ENCODE data around the gene EXOG.

Gene EXOG

GRCh38 chr3:38496131-38496910, at the start of gene EXOG:
TSS of gene EXOG (plus strand) at chr3:38496340. CDS start at chr3:38496368, 28 bp downstream.
- TF ChIP-seq ARNTL (CRISPR knock-in tag; IDR thresholded peaks at IDR 0.05; ENCODE audit: borderline replicate concordance, low read depth) = no peak
- TF ChIP-seq, protein P1, sequence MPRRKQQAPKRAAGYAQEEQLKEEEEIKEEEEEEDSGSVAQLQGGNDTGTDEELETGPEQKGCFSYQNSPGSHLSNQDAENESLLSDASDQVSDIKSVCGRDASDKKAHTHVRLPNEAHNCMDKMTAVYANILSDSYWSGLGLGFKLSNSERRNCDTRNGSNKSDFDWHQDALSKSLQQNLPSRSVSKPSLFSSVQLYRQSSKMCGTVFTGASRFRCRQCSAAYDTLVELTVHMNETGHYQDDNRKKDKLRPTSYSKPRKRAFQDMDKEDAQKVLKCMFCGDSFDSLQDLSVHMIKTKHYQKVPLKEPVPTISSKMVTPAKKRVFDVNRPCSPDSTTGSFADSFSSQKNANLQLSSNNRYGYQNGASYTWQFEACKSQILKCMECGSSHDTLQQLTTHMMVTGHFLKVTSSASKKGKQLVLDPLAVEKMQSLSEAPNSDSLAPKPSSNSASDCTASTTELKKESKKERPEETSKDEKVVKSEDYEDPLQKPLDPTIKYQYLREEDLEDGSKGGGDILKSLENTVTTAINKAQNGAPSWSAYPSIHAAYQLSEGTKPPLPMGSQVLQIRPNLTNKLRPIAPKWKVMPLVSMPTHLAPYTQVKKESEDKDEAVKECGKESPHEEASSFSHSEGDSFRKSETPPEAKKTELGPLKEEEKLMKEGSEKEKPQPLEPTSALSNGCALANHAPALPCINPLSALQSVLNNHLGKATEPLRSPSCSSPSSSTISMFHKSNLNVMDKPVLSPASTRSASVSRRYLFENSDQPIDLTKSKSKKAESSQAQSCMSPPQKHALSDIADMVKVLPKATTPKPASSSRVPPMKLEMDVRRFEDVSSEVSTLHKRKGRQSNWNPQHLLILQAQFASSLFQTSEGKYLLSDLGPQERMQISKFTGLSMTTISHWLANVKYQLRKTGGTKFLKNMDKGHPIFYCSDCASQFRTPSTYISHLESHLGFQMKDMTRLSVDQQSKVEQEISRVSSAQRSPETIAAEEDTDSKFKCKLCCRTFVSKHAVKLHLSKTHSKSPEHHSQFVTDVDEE (CRISPR knock-in tag; IDR thresholded peaks at IDR 0.05) = no peak
- TF ChIP-seq SNAI2 (CRISPR knock-in tag; IDR thresholded peaks at IDR 0.05) = no peak
- TF ChIP-seq, protein P2, sequence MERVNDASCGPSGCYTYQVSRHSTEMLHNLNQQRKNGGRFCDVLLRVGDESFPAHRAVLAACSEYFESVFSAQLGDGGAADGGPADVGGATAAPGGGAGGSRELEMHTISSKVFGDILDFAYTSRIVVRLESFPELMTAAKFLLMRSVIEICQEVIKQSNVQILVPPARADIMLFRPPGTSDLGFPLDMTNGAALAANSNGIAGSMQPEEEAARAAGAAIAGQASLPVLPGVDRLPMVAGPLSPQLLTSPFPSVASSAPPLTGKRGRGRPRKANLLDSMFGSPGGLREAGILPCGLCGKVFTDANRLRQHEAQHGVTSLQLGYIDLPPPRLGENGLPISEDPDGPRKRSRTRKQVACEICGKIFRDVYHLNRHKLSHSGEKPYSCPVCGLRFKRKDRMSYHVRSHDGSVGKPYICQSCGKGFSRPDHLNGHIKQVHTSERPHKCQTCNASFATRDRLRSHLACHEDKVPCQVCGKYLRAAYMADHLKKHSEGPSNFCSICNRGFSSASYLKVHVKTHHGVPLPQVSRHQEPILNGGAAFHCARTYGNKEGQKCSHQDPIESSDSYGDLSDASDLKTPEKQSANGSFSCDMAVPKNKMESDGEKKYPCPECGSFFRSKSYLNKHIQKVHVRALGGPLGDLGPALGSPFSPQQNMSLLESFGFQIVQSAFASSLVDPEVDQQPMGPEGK (CRISPR knock-in tag; IDR thresholded peaks at IDR 0.05; ENCODE audit: borderline replicate concordance) = no peak
- no peak for TF ChIP-seq POU6F1 (CRISPR knock-in tag; IDR thresholded peaks at IDR 0.05; ENCODE audit: borderline replicate concordance, low read depth)
- TF ChIP-seq, protein P3, sequence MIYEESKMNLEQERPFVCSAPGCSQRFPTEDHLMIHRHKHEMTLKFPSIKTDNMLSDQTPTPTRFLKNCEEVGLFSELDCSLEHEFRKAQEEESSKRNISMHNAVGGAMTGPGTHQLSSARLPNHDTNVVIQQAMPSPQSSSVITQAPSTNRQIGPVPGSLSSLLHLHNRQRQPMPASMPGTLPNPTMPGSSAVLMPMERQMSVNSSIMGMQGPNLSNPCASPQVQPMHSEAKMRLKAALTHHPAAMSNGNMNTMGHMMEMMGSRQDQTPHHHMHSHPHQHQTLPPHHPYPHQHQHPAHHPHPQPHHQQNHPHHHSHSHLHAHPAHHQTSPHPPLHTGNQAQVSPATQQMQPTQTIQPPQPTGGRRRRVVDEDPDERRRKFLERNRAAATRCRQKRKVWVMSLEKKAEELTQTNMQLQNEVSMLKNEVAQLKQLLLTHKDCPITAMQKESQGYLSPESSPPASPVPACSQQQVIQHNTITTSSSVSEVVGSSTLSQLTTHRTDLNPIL (CRISPR knock-in tag; IDR thresholded peaks at IDR 0.05; ENCODE audit: low read depth) = no peak
- TF ChIP-seq BACH2 (CRISPR knock-in tag; IDR thresholded peaks at IDR 0.05; ENCODE audit: borderline replicate concordance) = no peak
- no peak for TF ChIP-seq CSDC2 (CRISPR knock-in tag; IDR thresholded peaks at IDR 0.05)
- no peak for TF ChIP-seq CSRNP3 (CRISPR knock-in tag; IDR thresholded peaks at IDR 0.05)
- TF ChIP-seq TCF4 (CRISPR knock-in tag; IDR thresholded peaks at IDR 0.05; ENCODE audit: borderline replicate concordance) = no peak
- TF ChIP-seq ZFP3 (CRISPR knock-in tag; IDR thresholded peaks at IDR 0.05) = no peak
- no peak for TF ChIP-seq ZNF8 (CRISPR knock-in tag; IDR thresholded peaks at IDR 0.05)
- no peak for TF ChIP-seq OSR1 (CRISPR knock-in tag; IDR thresholded peaks at IDR 0.05)
- TF ChIP-seq ZNF565 (CRISPR knock-in tag; conservative IDR thresholded peaks at IDR 0.05; ENCODE audit: low read depth) = no peak
- TF ChIP-seq ESRRG (CRISPR knock-in tag; IDR thresholded peaks at IDR 0.05) = no peak
- TF ChIP-seq PPARA (CRISPR knock-in tag; IDR thresholded peaks at IDR 0.05; ENCODE audit: borderline replicate concordance) = no peak
- no peak for TF ChIP-seq ZNF70 (CRISPR knock-in tag; IDR thresholded peaks at IDR 0.05)
- no peak for TF ChIP-seq ZFP30 (CRISPR knock-in tag; IDR thresholded peaks at IDR 0.05)
- no peak for TF ChIP-seq TOX (CRISPR knock-in tag; IDR thresholded peaks at IDR 0.05; ENCODE audit: borderline replicate concordance)
- ATAC-seq = peak; percentile 96

DNA sequence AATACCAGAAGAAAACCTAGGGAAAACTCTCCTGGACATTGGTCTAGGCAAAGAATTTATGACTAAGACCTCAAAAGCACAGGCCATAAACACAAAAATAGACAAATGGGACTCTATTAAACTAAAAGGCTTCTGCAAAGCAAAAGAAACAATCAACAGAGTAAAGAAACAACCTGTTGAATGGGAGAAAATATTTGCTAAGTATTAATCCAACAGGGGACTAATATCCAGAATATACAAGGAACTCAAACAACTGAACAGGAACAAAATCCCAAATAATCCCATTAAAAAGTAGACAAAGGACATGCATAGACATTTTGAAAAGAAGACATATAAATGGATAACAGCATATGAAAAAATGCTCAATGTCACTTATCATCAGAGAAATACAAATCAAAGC, 49.3 kb upstream of the EXOG start:
- no peak for ATAC-seq
- TF ChIP-seq ZC3H10 (CRISPR knock-in tag; IDR thresholded peaks at IDR 0.05) = no peak
- TF ChIP-seq PPARA (CRISPR knock-in tag; IDR thresholded peaks at IDR 0.05; ENCODE audit: borderline replicate concordance) = no peak
- no peak for TF ChIP-seq TCF4 (CRISPR knock-in tag; IDR thresholded peaks at IDR 0.05; ENCODE audit: borderline replicate concordance)

- TF ChIP-seq OSR1 (CRISPR knock-in tag; IDR thresholded peaks at IDR 0.05) (no peak), TCF4 (CRISPR knock-in tag; IDR thresholded peaks at IDR 0.05; ENCODE audit: borderline replicate concordance) (no peak), RARB (CRISPR knock-in tag; IDR thresholded peaks at IDR 0.05) (no peak), POU6F1 (CRISPR knock-in tag; IDR thresholded peaks at IDR 0.05; ENCODE audit: borderline replicate concordance, low read depth) (no peak), GLIS3 (CRISPR knock-in tag; IDR thresholded peaks at IDR 0.05) (no peak), ZC3H10 (CRISPR knock-in tag; IDR thresholded peaks at IDR 0.05) (no peak), BACH2 (CRISPR knock-in tag; IDR thresholded peaks at IDR 0.05; ENCODE audit: borderline replicate concordance) (no peak), ISL1 (CRISPR knock-in tag; IDR thresholded peaks at IDR 0.05) (no peak), CSDC2 (CRISPR knock-in tag; IDR thresholded peaks at IDR 0.05) (no peak), PPARA (CRISPR knock-in tag; IDR thresholded peaks at IDR 0.05; ENCODE audit: borderline replicate concordance) (no peak)
- TF ChIP-seq, protein P2 (CRISPR knock-in tag; IDR thresholded peaks at IDR 0.05; ENCODE audit: borderline replicate concordance) = no peak
Measured at GRCh38 chr3:38450853-38451252, 45.3 kb upstream of the EXOG start.

More at GRCh38 chr3:38450853-38451252, 45.3 kb upstream of the EXOG start:
- no peak for ATAC-seq

All from SK-N-SH treated with all-trans-retinoic acid at 6 μM for 48 hours (cell line).